ACHN (cell line): ENCODE results near the gene IL1RL1.

ENCODE experiments used
- DNase-seq: peaks from one replicate; pipeline ENCODE4 v3.0.0-alpha.2; 2015
- in situ Hi-C: cut with HindIII; loops from 2 replicates; pipeline ENCODE4 v1.10.0; 2017; ENCODE audit warnings: low sequenced_read_pairs, low pct_ligation_motif_present, low pct_unique_long_range_greater_than_20kb

IL1RL1 gene

DNA sequence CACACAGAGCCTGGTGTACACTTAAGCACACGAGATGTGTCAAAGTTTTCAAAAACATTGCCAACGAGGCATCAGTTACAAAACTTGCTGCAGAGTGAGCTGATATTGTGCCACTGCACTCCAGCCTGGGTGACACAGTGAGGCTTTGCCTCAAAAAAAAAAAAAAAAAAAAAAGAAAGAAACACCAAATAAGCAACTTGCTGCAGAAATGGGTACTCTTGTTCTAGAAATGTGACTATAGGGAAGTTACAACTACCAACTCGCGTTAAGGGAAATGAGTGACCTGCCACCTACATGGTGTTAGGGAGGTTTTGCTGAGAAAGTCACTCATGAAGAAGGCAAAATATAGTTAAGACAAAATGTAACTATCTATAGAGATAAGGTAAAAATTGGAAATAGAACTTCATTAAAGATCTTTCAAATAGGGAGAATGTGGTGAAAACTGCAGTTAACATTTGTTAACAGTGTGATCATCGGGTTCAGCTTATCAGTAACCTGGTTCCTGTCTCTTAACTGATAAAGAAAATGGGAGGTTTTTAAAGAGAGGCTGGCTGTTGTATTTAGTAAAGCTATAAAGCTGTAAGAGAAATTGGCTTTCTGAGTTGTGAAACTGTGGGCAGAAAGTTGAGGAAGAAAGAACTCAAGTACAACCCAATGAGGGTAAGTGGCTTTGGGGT, at the start of gene IL1RL1:
Gene IL1RL1, plus strand, starts transcription at position 600 of the 677 bp plus-strand sequence. CDS start 26,702 bp downstream, outside the sequence.
- DNase-seq: no peak
- in situ Hi-C loops: no loop called here

DNA sequence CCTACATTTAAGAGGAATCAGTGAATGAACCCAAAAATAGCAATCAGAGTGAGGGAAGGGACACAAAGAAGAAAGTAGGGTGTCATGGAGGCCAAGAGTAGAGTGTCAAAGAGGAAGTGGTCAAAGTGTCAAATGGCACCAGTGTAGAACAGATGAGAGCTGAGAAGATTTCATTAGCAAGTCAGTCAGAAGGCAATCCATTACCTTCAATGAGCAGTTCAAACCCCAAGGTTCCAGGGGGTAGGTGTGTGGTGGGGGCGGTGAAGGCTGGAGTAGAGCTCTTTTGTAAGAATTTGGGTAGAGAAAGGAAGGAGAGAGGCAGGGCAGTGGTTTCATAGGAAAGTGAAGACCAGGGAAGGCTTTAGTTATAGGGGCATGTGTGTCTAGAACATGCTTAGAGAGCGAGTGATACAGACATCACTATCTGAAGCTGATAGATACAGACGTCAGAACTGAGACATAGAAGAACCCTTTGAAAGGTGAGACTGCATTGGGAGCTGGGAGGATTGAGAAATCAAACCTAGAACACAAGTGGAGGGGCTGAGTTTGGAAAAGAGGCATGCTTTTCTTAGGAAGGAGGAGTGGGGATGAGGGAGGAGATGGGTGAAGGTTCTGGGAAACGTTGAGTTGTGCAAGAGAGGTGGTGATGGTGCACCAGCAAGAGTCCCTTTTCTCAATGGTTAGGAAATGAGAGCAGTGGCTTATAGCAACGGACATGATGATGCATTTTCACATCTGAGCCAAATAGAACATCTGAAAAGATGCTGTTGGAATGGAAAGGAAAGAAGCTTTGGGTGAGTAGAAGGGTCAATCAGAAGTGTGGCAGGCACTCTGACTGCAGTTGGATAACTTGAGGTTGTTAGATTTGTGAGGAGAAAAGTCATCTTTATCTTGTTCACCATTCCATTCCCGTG, 48.9 kb upstream of the IL1RL1 start:
- in situ Hi-C loops: loop anchor here (25.0 kb wide), 1 partner anchor 100 kb away; the partner anchor contains the start of gene IL18R1
- DNase-seq: no peak

DNA sequence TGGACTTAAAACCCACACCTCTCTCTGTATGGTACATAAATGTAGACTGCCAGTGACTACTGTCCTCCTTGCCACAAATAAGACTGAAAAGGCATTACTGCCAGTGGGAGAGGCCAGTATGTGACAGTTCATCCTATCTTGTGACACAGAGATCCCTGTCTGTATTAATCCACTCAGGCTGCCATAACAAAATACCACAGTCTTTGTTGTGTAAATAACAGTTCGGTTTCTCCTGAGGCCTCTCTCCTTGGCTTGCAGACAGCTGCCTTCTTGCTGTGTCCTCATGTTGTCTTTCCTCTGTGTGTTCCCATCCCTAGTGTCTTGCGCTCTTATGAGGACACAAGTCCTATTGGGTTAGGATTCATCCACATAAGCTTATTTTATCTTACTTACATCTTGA, 46.4 kb upstream of the IL1RL1 start:
- in situ Hi-C loops: loop anchor here (25.0 kb wide), 1 partner anchor 97 kb away; the partner anchor contains the start of gene IL18R1
- DNase-seq: no peak

DNA sequence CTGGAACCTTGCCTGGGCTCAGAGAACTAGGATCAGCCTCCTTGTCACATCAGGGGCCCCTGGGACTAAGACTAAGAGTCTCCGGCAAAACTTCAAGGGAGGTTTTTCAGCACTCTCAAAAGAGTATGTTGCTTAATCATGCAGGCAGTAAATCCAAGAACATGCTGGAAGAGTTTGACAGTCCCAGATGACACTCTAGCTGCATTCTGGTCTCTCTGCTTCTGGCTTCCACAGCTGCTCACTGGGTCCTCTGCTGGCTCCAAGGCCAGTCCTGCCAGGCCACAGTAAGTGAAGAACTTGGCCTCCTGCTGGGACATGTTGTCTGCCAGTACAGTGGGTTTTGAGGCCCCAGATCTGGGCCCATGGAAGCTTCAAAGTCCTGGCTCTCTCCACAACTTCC, 45.2 kb upstream of the IL1RL1 start:
- in situ Hi-C loops: loop anchor here (25.0 kb wide), 1 partner anchor 96 kb away; the partner anchor contains the start of gene IL18R1

GRCh38 chr2:102267774-102268173, 43.6 kb upstream of the IL1RL1 start:
- in situ Hi-C loops: loop anchor here (25.0 kb wide), 1 partner anchor 95 kb away; the partner anchor contains the start of gene IL18R1
- DNase-seq: no peak

More for the DNA sequence above, 45.2 kb upstream of the IL1RL1 start:
- no peak for DNase-seq

- no peak for DNase-seq
- in situ Hi-C loops: loop anchor here (25.0 kb wide), 1 partner anchor 94 kb away; the partner anchor contains the start of gene IL18R1
Measured at GRCh38 chr2:102268510-102269199, 42.7 kb upstream of the IL1RL1 start.

GRCh38 chr2:102269200-102269524, 42.2 kb upstream of the IL1RL1 start:
- in situ Hi-C loops: loop anchor here (25.0 kb wide), 1 partner anchor 93 kb away; the partner anchor contains the start of gene IL18R1
- no peak for DNase-seq

GRCh38 chr2:102271844-102272243, 39.5 kb upstream of the IL1RL1 start:
- in situ Hi-C loops: loop anchor here (25.0 kb wide), 1 partner anchor 90 kb away; the partner anchor contains the start of gene IL18R1
- no peak for DNase-seq

DNA sequence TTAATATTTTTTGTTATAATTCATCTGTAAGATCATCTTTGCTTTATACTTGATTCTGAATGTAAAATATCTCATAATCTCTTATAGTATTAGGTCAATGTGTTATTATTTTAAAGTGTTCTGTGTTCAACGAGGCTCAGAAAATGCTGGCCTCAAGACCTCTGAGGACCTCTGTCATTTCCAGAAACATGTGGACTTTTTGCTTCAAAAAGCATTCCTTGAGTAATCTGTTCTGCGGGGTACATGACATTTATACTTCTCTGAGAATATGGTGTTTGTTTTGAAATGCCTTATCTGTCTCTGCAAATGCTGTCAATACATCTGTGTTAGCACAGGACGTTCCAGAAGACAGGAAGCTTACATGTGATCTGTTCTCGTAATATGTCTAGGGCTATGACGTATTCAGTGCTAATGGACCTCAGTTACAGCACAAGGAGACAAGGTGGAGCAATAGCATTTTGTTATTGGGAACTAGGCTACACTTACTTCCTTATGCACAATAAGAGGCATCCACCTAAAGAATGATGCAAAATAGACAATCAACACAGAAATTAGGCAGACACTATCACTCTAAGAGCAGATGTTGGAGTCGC, 37.6 kb upstream of the IL1RL1 start:
- in situ Hi-C loops: loop anchor here (25.0 kb wide), 1 partner anchor 89 kb away; the partner anchor contains the start of gene IL18R1
- no peak for DNase-seq

DNA sequence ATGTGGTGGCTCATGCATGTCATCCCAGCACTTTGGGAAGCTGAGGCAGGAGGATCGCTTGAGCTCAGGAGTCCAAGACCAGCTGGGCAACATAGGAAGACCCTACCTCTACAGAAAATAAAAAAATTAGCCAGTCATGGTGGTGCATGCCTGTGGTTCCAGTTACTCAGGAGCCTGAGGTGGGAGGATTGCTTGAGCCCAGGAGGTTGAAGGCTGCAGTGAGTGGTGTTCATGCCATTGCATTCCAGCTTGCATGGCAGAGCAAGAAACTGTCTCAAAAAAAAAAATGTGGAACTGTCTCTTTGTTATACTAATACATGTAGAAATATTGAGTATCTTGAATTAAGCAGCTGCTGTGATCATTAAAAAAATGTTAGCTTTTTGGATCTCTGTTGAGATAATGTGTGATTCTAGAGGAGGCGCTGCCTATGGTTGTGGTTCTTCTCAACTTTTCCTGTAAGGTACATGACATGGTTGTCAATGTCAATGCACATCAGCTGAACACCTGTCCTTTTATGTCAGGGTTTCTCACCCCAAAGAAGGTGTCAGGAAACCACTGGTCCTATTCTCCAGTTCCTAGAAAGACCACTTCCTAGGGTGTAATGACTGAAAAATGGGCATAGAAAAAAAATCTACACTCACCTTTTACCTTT, 34.7 kb upstream of the IL1RL1 start:
- in situ Hi-C loops: no loop called here
- DNase-seq: no peak

DNA sequence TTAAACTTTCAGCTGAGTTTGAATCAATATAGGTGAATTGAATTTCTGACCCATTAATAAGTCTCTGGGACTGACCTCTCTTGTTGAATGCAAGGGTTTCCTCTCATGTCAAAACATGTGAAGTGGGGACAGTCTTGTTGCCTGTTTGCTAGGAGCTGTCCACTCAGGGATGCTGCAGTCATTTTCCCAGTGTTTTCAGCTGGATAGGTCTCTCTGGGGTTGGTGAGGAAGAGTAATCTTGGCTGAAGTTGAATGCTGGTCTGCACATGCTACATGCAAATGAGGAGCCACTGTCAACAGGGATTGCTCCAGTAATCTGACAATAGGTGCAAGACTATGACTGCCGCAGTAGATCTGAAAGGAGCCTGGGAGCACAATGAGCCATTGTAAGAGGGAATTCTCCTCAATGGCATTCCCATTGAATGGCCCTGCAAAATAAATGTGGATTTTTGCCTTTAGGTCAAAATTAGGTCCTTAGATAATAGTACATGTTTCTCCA, 34.1 kb upstream of the IL1RL1 start:
- DNase-seq: no peak
- in situ Hi-C loops: no loop called here

DNA sequence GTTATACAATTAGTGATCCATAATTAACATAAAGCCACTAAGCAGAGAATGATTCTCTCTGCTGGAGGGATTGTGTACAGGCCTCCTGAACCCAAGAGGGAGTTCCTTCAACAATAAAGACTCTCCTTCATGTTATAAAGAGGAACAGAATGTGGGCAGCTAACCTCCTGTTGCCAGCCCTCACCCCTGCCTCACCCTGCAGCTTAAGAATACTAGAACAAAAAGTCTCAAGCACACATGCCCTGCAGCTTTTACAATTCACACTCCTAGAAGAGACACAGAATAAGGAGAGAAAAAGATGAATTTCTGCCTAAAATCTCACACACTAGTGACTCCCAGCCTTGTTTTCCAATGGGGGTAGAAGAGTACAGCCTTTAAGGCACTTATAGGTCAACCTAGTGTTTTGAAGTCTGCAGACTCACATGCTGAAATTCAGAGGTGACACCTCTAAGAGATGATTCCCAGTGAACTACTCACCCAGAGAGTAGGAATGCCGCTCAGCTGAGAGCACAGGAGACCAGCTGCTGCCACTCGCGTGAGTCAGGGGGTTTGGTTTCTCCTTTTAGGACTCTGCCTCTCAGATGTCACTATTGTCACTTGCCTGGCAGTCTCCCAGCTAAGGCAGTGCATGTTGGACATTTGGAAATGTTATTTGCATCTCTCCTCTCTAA, 32.5 kb upstream of the IL1RL1 start:
- in situ Hi-C loops: no loop called here
- no peak for DNase-seq

- in situ Hi-C loops: no loop called here
- no peak for DNase-seq
Measured at GRCh38 chr2:102279391-102279735, 32.0 kb upstream of the IL1RL1 start.

- in situ Hi-C loops: no loop called here
- no peak for DNase-seq
Measured at GRCh38 chr2:102282678-102283091, 28.7 kb upstream of the IL1RL1 start.

DNA sequence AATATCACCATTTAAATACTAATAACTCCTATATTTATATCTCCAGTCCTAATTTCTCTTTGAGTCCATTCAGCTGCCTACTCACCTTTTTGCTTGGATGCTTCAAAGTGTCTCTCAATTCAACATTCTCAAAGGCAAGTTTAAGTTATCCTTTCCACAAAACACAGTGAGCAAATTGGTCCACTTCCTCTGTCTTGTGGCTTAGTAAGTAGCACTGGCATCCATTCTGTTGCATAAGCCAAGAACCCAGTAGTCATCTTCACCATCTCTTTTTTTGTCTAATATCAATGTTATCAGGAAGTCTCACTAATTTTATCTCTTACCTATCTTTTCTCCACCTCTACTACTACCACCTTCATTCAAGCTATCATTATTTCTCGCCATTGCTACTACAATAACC, 27.4 kb upstream of the IL1RL1 start:
- DNase-seq: no peak
- in situ Hi-C loops: no loop called here

DNA sequence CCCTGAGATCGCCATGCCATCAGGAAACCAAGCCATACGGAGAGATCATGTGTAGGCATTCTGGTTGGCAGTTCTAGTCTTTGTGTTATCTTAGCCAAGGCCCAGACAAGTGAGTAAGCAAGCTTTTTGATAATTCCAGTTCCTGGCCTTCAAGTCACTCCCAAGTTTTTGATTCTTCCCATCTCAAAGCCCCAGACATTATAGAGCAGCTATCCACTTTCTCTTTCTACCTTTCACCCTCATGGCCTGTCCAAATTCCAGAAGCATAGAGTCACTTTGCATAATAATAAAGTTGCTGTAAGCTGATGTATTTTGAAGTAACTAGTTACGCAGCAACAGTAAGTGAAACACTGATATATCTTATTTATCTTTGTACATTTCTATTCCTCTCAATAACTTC, 26.8 kb upstream of the IL1RL1 start:
- no peak for DNase-seq
- in situ Hi-C loops: no loop called here

DNA sequence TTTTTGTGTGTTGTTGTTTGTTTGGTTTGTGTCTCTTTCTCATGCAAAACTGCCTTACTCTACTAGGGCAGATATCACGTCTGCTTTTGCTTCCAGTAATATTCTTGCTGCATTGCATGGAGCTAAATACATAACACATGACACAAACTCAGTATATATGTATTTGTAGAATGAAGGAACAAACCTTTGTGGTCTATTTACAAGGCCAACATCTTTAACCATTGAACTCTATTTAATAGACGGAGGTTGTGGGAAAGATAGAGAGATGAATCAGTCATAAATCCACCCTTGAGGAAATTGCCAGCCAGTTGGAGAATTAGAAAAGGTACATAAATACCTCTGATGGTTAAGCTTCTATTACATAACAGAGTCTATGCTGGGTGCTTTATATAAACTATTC, 26.0 kb upstream of the IL1RL1 start:
- DNase-seq: no peak
- in situ Hi-C loops: no loop called here
